Glutamatergic neuron (in vitro differentiated cells): ENCODE measurements around the gene CLEC16A. TPM values are rescaled to one million over a fixed set of nuclear protein-coding genes. Genes with fewer than 3 reads are reported as not detected.
A peak's percentile ranks its signal among the peaks of the same experiment; 100 is the strongest.

ENCODE experiments used
- DNase-seq: peaks from one replicate; pipeline ENCODE4 v3.0.0; 2022
- H3K27ac Mint-ChIP-seq: one replicate; pipeline ENCODE4 v1.8.0; 2020; ENCODE audit warnings: mild to moderate bottlenecking, mixed read lengths, inconsistent platforms; ENCODE audit not compliant: unreplicated experiment
- H3K27me3 Mint-ChIP-seq: one replicate; pipeline ENCODE4 v1.8.0; 2020; ENCODE audit warnings: mild to moderate bottlenecking, moderate library complexity, mixed read lengths, inconsistent platforms; ENCODE audit not compliant: unreplicated experiment
- H3K36me3 Mint-ChIP-seq: one replicate; pipeline ENCODE4 v1.8.0; 2020; ENCODE audit warnings: mild to moderate bottlenecking, mixed read lengths, inconsistent platforms; ENCODE audit not compliant: unreplicated experiment
- H3K4me1 Mint-ChIP-seq: one replicate; pipeline ENCODE4 v1.8.0; 2020; ENCODE audit warnings: mild to moderate bottlenecking, low read depth, mixed read lengths, inconsistent platforms; ENCODE audit not compliant: unreplicated experiment
- H3K4me3 Mint-ChIP-seq: one replicate; pipeline ENCODE4 v1.8.0; 2020; ENCODE audit warnings: mild to moderate bottlenecking, mixed read lengths, inconsistent platforms; ENCODE audit not compliant: unreplicated experiment
- H3K9me3 Mint-ChIP-seq: one replicate; pipeline ENCODE4 v1.8.0; 2020; ENCODE audit warnings: mild to moderate bottlenecking, moderate library complexity, mixed read lengths, inconsistent platforms; ENCODE audit not compliant: unreplicated experiment
- CTCF ChIP-seq: fragments of 200-600 bp; sonication (generic); IDR thresholded peaks from one replicate; pipeline ENCODE4 v1.5.0; 2021; ENCODE audit not compliant: partially characterized antibody, unreplicated experiment
- total RNA-seq: library from RNA; stranded (reverse); fragmentation: NEBNext Ultra II Directional; extraction: Animal tissue kit (Norgen Biotek cat#: 25700); gene quantifications from one replicate; pipeline ENCODE4 v1.2.1, GENCODE V29; 2021; ENCODE audit not compliant: unreplicated experiment

CLEC16A gene
- total RNA-seq, 1 donor from 2014 or later, result 43.0 TPM

DNA sequence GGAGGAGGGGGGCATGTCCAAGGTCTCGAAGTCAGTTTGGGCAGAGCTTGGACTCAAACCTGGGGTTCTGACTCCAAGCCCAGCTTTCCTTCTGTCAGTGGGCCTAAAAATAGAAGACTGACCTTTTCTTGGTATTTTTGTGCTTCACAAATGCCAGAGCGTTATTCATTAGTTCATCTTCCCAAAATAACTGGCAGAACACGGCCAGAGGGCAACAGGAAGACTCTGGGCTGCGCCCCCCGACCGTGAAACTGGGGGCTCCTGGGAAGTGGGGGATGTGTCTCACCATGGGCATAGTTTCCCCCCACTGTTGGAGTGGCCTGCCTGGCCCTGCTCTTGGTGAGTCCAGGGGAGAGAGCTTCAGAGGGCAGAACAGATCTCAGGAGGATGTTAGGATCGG lies 217.6 kb downstream of the CLEC16A start:
- Mint-ChIP-seq H3K27me3 (peaks cover 11% of the 10 kb centered on the region), H3K27ac (no peak overlapping the region)

GRCh38 chr16:11162586-11163268 lies 218.4 kb downstream of the CLEC16A start:
- no peaks in the 10 kb centered on the region for H3K36me3 Mint-ChIP-seq
- peak overlapping the region; percentile 10 for H3K4me3 Mint-ChIP-seq
- H3K4me1 Mint-ChIP-seq, result peaks cover 54% of the 10 kb centered on the region
- peaks cover 7% of the 10 kb centered on the region for H3K27me3 Mint-ChIP-seq
- peak overlapping the region; percentile 75 for H3K27ac Mint-ChIP-seq
- DNase-seq, result no peak
- H3K9me3 Mint-ChIP-seq, result peaks cover 2% of the 10 kb centered on the region
- TF ChIP-seq CTCF, result no peak

More for the DNA sequence above, 217.6 kb downstream of the CLEC16A start:
- H3K4me1 Mint-ChIP-seq, result peaks cover 53% of the 10 kb centered on the region
- DNase-seq, result no peak
- peaks cover 4% of the 10 kb centered on the region for H3K9me3 Mint-ChIP-seq
- H3K4me3 Mint-ChIP-seq, result no peak overlapping the region
- no peak for TF ChIP-seq CTCF
- no peaks in the 10 kb centered on the region for H3K36me3 Mint-ChIP-seq

- Mint-ChIP-seq H3K27ac (no peak overlapping the region), H3K4me3 (no peak overlapping the region), H3K9me3 (peaks cover 10% of the 10 kb centered on the region), H3K4me1 (peaks cover 58% of the 10 kb centered on the region), H3K36me3 (no peaks in the 10 kb centered on the region), H3K27me3 (peaks cover 11% of the 10 kb centered on the region)
- no peak for TF ChIP-seq CTCF
- DNase-seq, result no peak
Observed at GRCh38 chr16:11163761-11164261, 219.4 kb downstream of the CLEC16A start.

GRCh38 chr16:11164482-11165270 lies 220.3 kb downstream of the CLEC16A start:
- Mint-ChIP-seq H3K4me3 (no peak overlapping the region), H3K27me3 (peaks cover 16% of the 10 kb centered on the region), H3K36me3 (no peaks in the 10 kb centered on the region), H3K27ac (no peak overlapping the region), H3K9me3 (peaks cover 15% of the 10 kb centered on the region), H3K4me1 (peaks cover 58% of the 10 kb centered on the region)
- no peak for TF ChIP-seq CTCF
- DNase-seq, result no peak

DNA sequence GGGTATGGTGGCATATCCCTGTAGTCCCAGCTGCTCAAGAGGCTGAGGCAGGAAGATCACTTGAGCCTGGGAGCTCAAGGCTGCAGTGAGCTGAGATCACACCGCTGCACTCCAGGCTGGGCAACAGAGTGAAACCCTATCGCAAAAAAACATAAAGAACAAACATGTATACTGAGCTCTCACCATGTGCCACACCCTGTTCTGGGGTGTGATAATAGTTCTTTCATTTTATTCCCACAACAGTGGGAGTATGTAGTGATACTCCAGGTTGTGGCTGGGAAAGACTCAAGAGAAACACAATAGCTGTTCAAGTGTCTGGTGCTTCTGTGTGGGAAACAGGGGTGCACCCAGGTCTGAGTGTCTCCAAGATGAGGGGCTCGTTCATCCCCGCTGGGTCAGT lies 221.0 kb downstream of the CLEC16A start:
- TF ChIP-seq CTCF, result no peak
- Mint-ChIP-seq H3K27me3 (peaks cover 17% of the 10 kb centered on the region), H3K9me3 (peaks cover 15% of the 10 kb centered on the region), H3K4me3 (no peak overlapping the region), H3K36me3 (no peaks in the 10 kb centered on the region), H3K4me1 (peaks cover 59% of the 10 kb centered on the region), H3K27ac (no peak overlapping the region)
- DNase-seq, result no peak
